Parathyroid adenoma (tissue), 2 donors: ENCODE measurements around the gene RAMACL.
A peak's percentile ranks its signal among the peaks of the same experiment; 100 is the strongest.

ENCODE experiments used
- H2AFZ ChIP-seq: fragments of 300-600 bp; sonication (generic); one replicate; pipeline ENCODE4 v1.7.0; 2017; ENCODE audit warnings: antibody characterized with exemption, mild to moderate bottlenecking
- H3K27ac ChIP-seq: fragments of 300-600 bp; sonication (generic); one replicate; pipeline ENCODE4 v1.7.0; 2017
- H3K27me3 ChIP-seq: fragments of 300-600 bp; sonication (generic); one replicate; pipeline ENCODE4 v1.7.0; 2017; ENCODE audit warnings: low read length; ENCODE audit not compliant: control insufficient read depth, insufficient read depth
- H3K36me3 ChIP-seq: fragments of 300-600 bp; sonication (generic); one replicate; pipeline ENCODE4 v1.7.0; 2017; ENCODE audit warnings: low read length; ENCODE audit not compliant: control insufficient read depth, insufficient read depth
- H3K4me1 ChIP-seq: fragments of 300-600 bp; sonication (generic); one replicate; pipeline ENCODE4 v1.7.0; 2017; ENCODE audit warnings: control low read depth
- H3K4me2 ChIP-seq: fragments of 300-600 bp; sonication (generic); one replicate; pipeline ENCODE4 v1.7.0; 2017; ENCODE audit warnings: low read length
- H3K4me3 ChIP-seq: fragments of 300-600 bp; sonication (generic); one replicate; pipeline ENCODE4 v1.7.0; 2017; ENCODE audit warnings: low read depth, low read length
- H3K79me2 ChIP-seq: fragments of 300-600 bp; sonication (generic); one replicate; pipeline ENCODE4 v1.7.0; 2017; ENCODE audit warnings: control low read depth
- H3K9ac ChIP-seq: fragments of 300-600 bp; sonication (generic); one replicate; pipeline ENCODE4 v1.7.0; 2017; ENCODE audit warnings: mild to moderate bottlenecking
- H3K9me3 ChIP-seq: fragments of 300-600 bp; sonication (generic); one replicate; pipeline ENCODE4 v1.7.0; 2017; ENCODE audit warnings: low read length; ENCODE audit not compliant: control insufficient read depth
- CTCF ChIP-seq: fragments of 300-600 bp; sonication (generic); IDR thresholded peaks from one replicate; pipeline ENCODE4 v1.7.0; 2017; ENCODE audit warnings: antibody characterized with exemption, mild to moderate bottlenecking
- donor health status: primary hyperparathyroidism.

Gene RAMACL

GRCh38 chr6:166627033-166627874 lies 40.8 kb upstream of the RAMACL start, which contains the start of gene RPS6KA2:
RPS6KA2 (minus strand) TSS chr6:166627251; CDS start chr6:166627019, 232 bp downstream.
- Histone ChIP-seq H3K79me2 (peaks cover 22% of the 10 kb centered on the region), H3K4me1 (peaks cover 15% of the 10 kb centered on the region), H3K27ac (peak within 1 kb of the TSS; percentile 94)

GRCh38 chr6:166626177-166627032 lies 39.9 kb upstream of the RAMACL start:
- peak overlapping the region; percentile 85 for H3K27ac ChIP-seq

More at GRCh38 chr6:166627033-166627874, 40.8 kb upstream of the RAMACL start, which contains the start of gene RPS6KA2:
- H3K36me3 ChIP-seq: no peaks in the 10 kb centered on the region
- peak; percentile 14 for TF ChIP-seq CTCF
- H3K9me3 ChIP-seq: no peaks in the 10 kb centered on the region
- H2AFZ ChIP-seq: peak within 1 kb of the TSS; percentile 85
- H3K27me3 ChIP-seq: no peaks in the 10 kb centered on the region
- H3K4me3 ChIP-seq: peak within 1 kb of the TSS; percentile 73
- H3K9ac ChIP-seq: peak within 1 kb of the TSS; percentile 77
- H3K4me2 ChIP-seq: peak within 1 kb of the TSS; percentile 85

DNA sequence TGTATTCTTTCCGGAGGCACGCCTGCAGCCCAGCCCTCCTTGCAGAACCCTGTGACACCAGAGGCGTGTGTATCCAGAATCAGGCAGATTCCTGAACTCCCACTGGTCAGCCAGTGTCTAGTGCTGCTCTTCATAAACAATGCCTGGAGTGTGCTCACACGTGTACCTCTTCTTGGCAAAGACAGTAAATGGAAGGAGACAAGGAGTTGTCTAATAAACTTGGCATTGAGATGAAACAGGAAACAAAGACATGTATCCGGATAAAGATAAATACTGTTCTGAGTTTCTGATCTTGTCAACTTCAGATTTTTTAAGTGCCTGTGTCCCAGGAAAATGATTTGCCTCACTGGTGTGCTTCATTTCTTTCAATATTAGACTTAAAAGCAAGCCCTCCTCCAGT lies 38.9 kb upstream of the RAMACL start:
- peak overlapping the region; percentile 85 for H3K27ac ChIP-seq
- H3K4me3 ChIP-seq: peak overlapping the region; percentile 65
- peak overlapping the region; percentile 67 for H3K4me2 ChIP-seq
- H3K79me2 ChIP-seq: peaks cover 22% of the 10 kb centered on the region
- TF ChIP-seq CTCF: no peak
- H2AFZ ChIP-seq: no peak overlapping the region
- H3K27me3 ChIP-seq: no peaks in the 10 kb centered on the region
- no peaks in the 10 kb centered on the region for H3K36me3 ChIP-seq
- H3K9me3 ChIP-seq: no peaks in the 10 kb centered on the region
- H3K9ac ChIP-seq: no peak overlapping the region
- peaks cover 27% of the 10 kb centered on the region for H3K4me1 ChIP-seq

More at GRCh38 chr6:166626177-166627032, 39.9 kb upstream of the RAMACL start:
- Histone ChIP-seq H3K4me1 (peaks cover 22% of the 10 kb centered on the region), H3K9me3 (no peaks in the 10 kb centered on the region), H3K27me3 (no peaks in the 10 kb centered on the region), H3K4me2 (peak overlapping the region; percentile 67), H2AFZ (peak overlapping the region; percentile 74), H3K9ac (peak overlapping the region; percentile 77), H3K4me3 (peak overlapping the region; percentile 65), H3K79me2 (peaks cover 22% of the 10 kb centered on the region), H3K36me3 (no peaks in the 10 kb centered on the region)
- TF ChIP-seq CTCF: no peak

DNA sequence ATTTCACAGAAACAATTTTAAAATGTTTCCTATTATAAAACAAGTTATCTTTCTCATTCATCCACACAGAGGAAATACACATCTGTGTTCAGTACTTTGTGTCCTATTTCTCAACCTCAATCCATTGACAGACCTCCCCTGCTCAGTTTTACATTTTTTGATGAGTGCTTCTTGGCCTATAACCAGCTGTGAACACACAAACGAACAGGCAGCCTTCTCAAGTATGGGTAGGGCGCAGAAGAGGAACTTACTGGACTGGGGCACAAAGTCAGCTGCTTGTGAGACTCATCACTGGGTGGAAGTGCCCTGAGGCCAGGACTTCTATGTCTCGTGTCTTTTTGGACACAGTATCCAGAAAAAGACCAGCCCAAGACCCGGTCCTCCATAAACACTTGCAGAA lies 37.8 kb upstream of the RAMACL start:
- Histone ChIP-seq H3K9me3 (no peaks in the 10 kb centered on the region), H3K27ac (no peak overlapping the region), H3K4me1 (peaks cover 38% of the 10 kb centered on the region), H2AFZ (no peak overlapping the region), H3K27me3 (no peaks in the 10 kb centered on the region), H3K9ac (no peak overlapping the region), H3K4me2 (no peak overlapping the region), H3K36me3 (no peaks in the 10 kb centered on the region), H3K4me3 (no peak overlapping the region), H3K79me2 (peaks cover 30% of the 10 kb centered on the region)
- no peak for TF ChIP-seq CTCF
